ENCODE measurements around the gene PRXL2C. TPM values are rescaled to one million over a fixed set of nuclear protein-coding genes. Genes with fewer than 3 reads are reported as not detected.
"Not testable (repeated sequence)": the region's sequence is repeated elsewhere in the genome, so short reads cannot be mapped to it uniquely, and the experiment has no call there.

PRXL2C gene, protein sequence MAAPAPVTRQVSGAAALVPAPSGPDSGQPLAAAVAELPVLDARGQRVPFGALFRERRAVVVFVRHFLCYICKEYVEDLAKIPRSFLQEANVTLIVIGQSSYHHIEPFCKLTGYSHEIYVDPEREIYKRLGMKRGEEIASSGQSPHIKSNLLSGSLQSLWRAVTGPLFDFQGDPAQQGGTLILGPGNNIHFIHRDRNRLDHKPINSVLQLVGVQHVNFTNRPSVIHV
- total RNA-seq, result 25.6 TPM
- long read RNA-seq, transcript PRXL2C-201 (6 exons, 2,863 nt), result major isoform, 15 of 23 reads
- long read RNA-seq, partial matches to known transcripts, result 2 of 23 reads
- long read RNA-seq, other reads (novel, unspliced or antisense), result 6 of 23 reads

GRCh38 chr9:96655198-96655851 lies at the start of gene PRXL2C:
TSS of gene PRXL2C (minus strand) at chr9:96655317. CDS start at chr9:96655281, 36 bp downstream.
- H3K4me3 ChIP-seq, result peak within 1 kb of the TSS; percentile 75
- H3K9me3 ChIP-seq, result no peaks in the 10 kb centered on the region
- H3K27ac ChIP-seq, result peak within 1 kb of the TSS; percentile 96
- H3K27me3 ChIP-seq, result no peaks in the 10 kb centered on the region
- ATAC-seq (peak; percentile 91), DNase-seq (peak; percentile 95)
- peaks cover 16% of the 10 kb centered on the region for H3K36me3 ChIP-seq
- intact Hi-C loops (cut with DNase I), result loop anchor here (10.0 kb wide), 1 partner anchor 331 kb away; no protein-coding TSS in a partner anchor
- TF ChIP-seq, protein P1, sequence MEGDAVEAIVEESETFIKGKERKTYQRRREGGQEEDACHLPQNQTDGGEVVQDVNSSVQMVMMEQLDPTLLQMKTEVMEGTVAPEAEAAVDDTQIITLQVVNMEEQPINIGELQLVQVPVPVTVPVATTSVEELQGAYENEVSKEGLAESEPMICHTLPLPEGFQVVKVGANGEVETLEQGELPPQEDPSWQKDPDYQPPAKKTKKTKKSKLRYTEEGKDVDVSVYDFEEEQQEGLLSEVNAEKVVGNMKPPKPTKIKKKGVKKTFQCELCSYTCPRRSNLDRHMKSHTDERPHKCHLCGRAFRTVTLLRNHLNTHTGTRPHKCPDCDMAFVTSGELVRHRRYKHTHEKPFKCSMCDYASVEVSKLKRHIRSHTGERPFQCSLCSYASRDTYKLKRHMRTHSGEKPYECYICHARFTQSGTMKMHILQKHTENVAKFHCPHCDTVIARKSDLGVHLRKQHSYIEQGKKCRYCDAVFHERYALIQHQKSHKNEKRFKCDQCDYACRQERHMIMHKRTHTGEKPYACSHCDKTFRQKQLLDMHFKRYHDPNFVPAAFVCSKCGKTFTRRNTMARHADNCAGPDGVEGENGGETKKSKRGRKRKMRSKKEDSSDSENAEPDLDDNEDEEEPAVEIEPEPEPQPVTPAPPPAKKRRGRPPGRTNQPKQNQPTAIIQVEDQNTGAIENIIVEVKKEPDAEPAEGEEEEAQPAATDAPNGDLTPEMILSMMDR (IDR thresholded peaks at IDR 0.05), result no peak
- H3K4me1 ChIP-seq, result peaks cover 7% of the 10 kb centered on the region

DNA sequence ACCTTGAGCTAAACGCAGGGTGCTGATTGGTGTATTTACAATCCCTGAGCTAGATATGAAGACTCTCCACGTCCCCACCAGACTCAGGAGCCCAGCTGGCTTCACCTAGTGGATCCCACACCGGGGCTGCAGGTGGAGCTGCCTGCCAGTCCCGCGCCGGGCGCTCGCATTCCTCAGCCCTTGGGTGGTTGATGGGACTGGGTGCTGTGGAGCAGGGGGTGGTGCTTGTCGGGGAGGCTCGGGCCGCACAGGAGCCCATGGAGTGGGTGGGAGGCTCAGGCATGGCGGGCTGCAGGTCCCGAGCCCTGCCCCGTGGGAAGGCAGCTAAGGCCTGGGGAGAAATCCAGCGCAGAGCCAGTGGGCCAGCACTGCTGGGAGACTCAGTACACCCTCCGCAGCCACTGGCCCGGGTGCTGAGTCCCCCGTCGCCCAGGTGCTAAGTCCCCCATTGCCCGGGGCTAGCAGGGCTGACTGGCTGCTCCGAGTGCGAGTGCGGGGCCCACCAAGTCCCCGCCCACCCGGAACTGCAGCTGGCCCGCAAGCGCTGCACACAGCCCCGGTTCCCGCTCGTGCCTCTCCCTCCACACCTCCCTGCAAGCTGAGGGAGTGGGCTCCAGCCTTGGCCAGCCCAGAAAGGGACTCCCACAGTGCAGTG lies 45.7 kb upstream of the PRXL2C start:
- ATAC-seq; H3K4me3 ChIP-seq; intact Hi-C loops (cut with DNase I); DNase-seq; H3K27ac ChIP-seq; H3K36me3 ChIP-seq; H3K27me3 ChIP-seq; H3K4me1 ChIP-seq: not testable (repeated sequence)
- peaks cover 25% of the 10 kb centered on the region for H3K9me3 ChIP-seq

DNA sequence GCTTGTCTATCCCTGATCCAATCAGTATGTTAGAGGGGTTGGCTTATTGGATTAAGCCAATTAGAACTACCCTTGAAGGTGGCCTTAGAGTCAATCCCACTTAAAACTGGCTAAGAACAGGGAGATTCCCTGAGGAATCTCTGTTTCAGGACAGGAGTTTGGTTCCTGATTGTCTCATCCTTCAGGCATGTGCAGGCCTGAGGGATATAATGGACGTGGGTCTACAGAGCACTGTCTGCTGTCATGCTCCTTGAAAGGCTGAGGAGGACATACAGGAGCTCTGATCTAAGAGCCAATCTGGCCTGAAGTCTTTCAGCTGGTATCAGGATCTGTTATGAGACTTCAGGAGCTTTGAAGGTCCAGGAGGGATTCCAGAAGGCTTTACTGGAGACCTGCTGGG lies 36.2 kb upstream of the PRXL2C start:
- H3K36me3 ChIP-seq, result no peaks in the 10 kb centered on the region
- H3K27ac ChIP-seq, result no peak overlapping the region
- no peaks in the 10 kb centered on the region for H3K27me3 ChIP-seq
- ATAC-seq, result no peak
- DNase-seq, result no peak
- H3K4me1 ChIP-seq, result no peaks in the 10 kb centered on the region
- TF ChIP-seq, protein P1 (IDR thresholded peaks at IDR 0.05), result no peak
- H3K4me3 ChIP-seq, result no peak overlapping the region
- intact Hi-C loops (cut with DNase I), result no loop called here
- H3K9me3 ChIP-seq, result no peaks in the 10 kb centered on the region

- H3K4me3 ChIP-seq, result no peak overlapping the region
- intact Hi-C loops (cut with DNase I), result no loop called here
- no peaks in the 10 kb centered on the region for H3K9me3 ChIP-seq
- DNase-seq, result no peak
- no peaks in the 10 kb centered on the region for H3K27me3 ChIP-seq
- H3K27ac ChIP-seq, result no peak overlapping the region
- TF ChIP-seq, protein P1 (IDR thresholded peaks at IDR 0.05), result no peak
- H3K36me3 ChIP-seq, result no peaks in the 10 kb centered on the region
- no peak for ATAC-seq
- H3K4me1 ChIP-seq, result no peaks in the 10 kb centered on the region
Measured at GRCh38 chr9:96688745-96689464, 33.8 kb upstream of the PRXL2C start.

- Histone ChIP-seq H3K27me3 (no peaks in the 10 kb centered on the region), H3K27ac (no peak overlapping the region), H3K4me3 (no peak overlapping the region), H3K4me1 (no peaks in the 10 kb centered on the region), H3K36me3 (no peaks in the 10 kb centered on the region), H3K9me3 (no peaks in the 10 kb centered on the region)
- TF ChIP-seq, protein P1 (IDR thresholded peaks at IDR 0.05), result no peak
- ATAC-seq (peak; percentile 52), DNase-seq (no peak)
- intact Hi-C loops (cut with DNase I), result no loop called here
Measured at GRCh38 chr9:96688187-96688586, 33.1 kb upstream of the PRXL2C start.

All from upper lobe of right lung (tissue), 1 donor.